WTC11 (cell line): ENCODE data around the gene SLC9A3. TPM values are rescaled to one million over a fixed set of nuclear protein-coding genes. Genes with fewer than 3 reads are reported as not detected.

Experiments
- ATAC-seq: fragments of 200-7000 bp; cut with Tn5 transposase; 2 replicates; pipeline ENCODE4 v1.10.0; 2021; ENCODE audit warnings: mild to moderate bottlenecking, moderate library complexity
- CTCF ChIA-PET: fragments of 300-600 bp; sonication (Branson Sonifier 250); formaldehyde crosslinking; loops from one replicate; lab custom pipeline; 2021; ENCODE audit warnings: antibody characterized with exemption; lab: Charles Lee
- POLR2A ChIA-PET: fragments of 350-600 bp; sonication (Branson Sonifier 250); formaldehyde crosslinking; loops from one replicate; lab custom pipeline; 2021; ENCODE audit warnings: antibody characterized with exemption; lab: Charles Lee
- DNase-seq: peaks from one replicate; pipeline ENCODE4 v3.0.0; 2021; ENCODE audit warnings: low spot score
- H3K27ac Mint-ChIP-seq: 2 replicates; pipeline ENCODE4 v1.8.0; 2021; ENCODE audit warnings: mixed read lengths
- H3K27me3 Mint-ChIP-seq: 2 replicates; pipeline ENCODE4 v1.8.0; 2021; ENCODE audit warnings: low read depth, mild to moderate bottlenecking, moderate library complexity, mixed read lengths
- H3K36me3 Mint-ChIP-seq: 2 replicates; pipeline ENCODE4 v1.8.0; 2021; ENCODE audit warnings: mixed read lengths
- H3K4me1 Mint-ChIP-seq: 2 replicates; pipeline ENCODE4 v1.8.0; 2022; ENCODE audit warnings: mixed read lengths
- H3K4me3 Mint-ChIP-seq: 2 replicates; pipeline ENCODE4 v1.8.0; 2021; ENCODE audit warnings: mild to moderate bottlenecking, moderate library complexity, mixed read lengths
- H3K9me3 Mint-ChIP-seq: 2 replicates; pipeline ENCODE4 v1.8.0; 2021; ENCODE audit warnings: mixed read lengths
- AFF4 ChIP-seq: sonication (generic); formaldehyde crosslinking; IDR thresholded peaks from 2 replicates; pipeline ENCODE4 v1.8.1; 2023; ENCODE audit warnings: mild to moderate bottlenecking, missing genetic modification reagents, borderline replicate concordance
- ARID4B ChIP-seq: sonication (generic); formaldehyde crosslinking; IDR thresholded peaks from 2 replicates; pipeline ENCODE4 v1.8.0; 2023; ENCODE audit warnings: missing genetic modification reagents, mild to moderate bottlenecking, borderline replicate concordance
- CBFB ChIP-seq: sonication (generic); formaldehyde crosslinking; IDR thresholded peaks from 2 replicates; pipeline ENCODE4 v1.8.1; 2022; ENCODE audit warnings: mild to moderate bottlenecking, low read depth, missing genetic modification reagents
- FOXP1 ChIP-seq: sonication (generic); formaldehyde crosslinking; IDR thresholded peaks from 2 replicates; pipeline ENCODE4 v1.8.0; 2022; ENCODE audit warnings: missing genetic modification reagents, mild to moderate bottlenecking, moderate library complexity, borderline replicate concordance
- JAZF1 ChIP-seq: fragments of 250-450 bp; sonication (Bioruptor Pico); IDR thresholded peaks from 2 replicates; pipeline ENCODE4 v1.9.0; 2021; ENCODE audit warnings: moderate library complexity, mild to moderate bottlenecking, inconsistent platforms
- NFE2L1 ChIP-seq: sonication (generic); formaldehyde crosslinking; IDR thresholded peaks from 2 replicates; pipeline ENCODE4 v1.8.1; 2023; ENCODE audit warnings: missing genetic modification reagents
- NR1H2 ChIP-seq: sonication (generic); formaldehyde crosslinking; IDR thresholded peaks from 2 replicates; pipeline ENCODE4 v1.9.0; 2021; ENCODE audit warnings: mild to moderate bottlenecking, moderate library complexity, missing genetic modification reagents
- SMAD4 ChIP-seq: sonication (generic); formaldehyde crosslinking; IDR thresholded peaks from 2 replicates; pipeline ENCODE4 v1.8.0; 2022; ENCODE audit warnings: mild to moderate bottlenecking, missing genetic modification reagents
- TCF7 ChIP-seq: sonication (generic); formaldehyde crosslinking; IDR thresholded peaks from 2 replicates; pipeline ENCODE4 v1.8.0; 2022; ENCODE audit warnings: mild to moderate bottlenecking, low read depth, missing genetic modification reagents, moderate library complexity
- TEAD1 ChIP-seq: sonication (generic); formaldehyde crosslinking; IDR thresholded peaks from 2 replicates; pipeline ENCODE4 v1.8.0; 2022; ENCODE audit warnings: mild to moderate bottlenecking, missing genetic modification reagents
- ZNF317 ChIP-seq: sonication (generic); formaldehyde crosslinking; IDR thresholded peaks from 2 replicates; pipeline ENCODE4 v1.8.1; 2023; ENCODE audit warnings: low read depth, mild to moderate bottlenecking, moderate library complexity, missing genetic modification reagents, borderline replicate concordance
- ZNF396 ChIP-seq: fragments of 250-450 bp; sonication (Bioruptor Pico); IDR thresholded peaks from 2 replicates; pipeline ENCODE4 v1.8.0; 2021; ENCODE audit warnings: mild to moderate bottlenecking, moderate library complexity, borderline replicate concordance
- total RNA-seq: library from RNA; stranded (reverse); gene quantifications from 3 replicates; pipeline ENCODE4 v1.2.3, GENCODE V29; 2021
- TF ChIP-seq, protein P1 (sequence below): sonication (generic); formaldehyde crosslinking; IDR thresholded peaks from 2 replicates; pipeline ENCODE4 v1.8.1; 2022; ENCODE audit warnings: missing genetic modification reagents, borderline replicate concordance

Gene SLC9A3
- total RNA-seq, 1 experiment from 2014 or later: 1.6 TPM

- no peak for TF ChIP-seq ARID4B (CRISPR knock-in tag)
- TF ChIP-seq, all 79 proteins: peak for 0
These were observed 22.4 kb downstream of the SLC9A3 start (continued) for GRCh38 chr5:501831-502184.

DNA sequence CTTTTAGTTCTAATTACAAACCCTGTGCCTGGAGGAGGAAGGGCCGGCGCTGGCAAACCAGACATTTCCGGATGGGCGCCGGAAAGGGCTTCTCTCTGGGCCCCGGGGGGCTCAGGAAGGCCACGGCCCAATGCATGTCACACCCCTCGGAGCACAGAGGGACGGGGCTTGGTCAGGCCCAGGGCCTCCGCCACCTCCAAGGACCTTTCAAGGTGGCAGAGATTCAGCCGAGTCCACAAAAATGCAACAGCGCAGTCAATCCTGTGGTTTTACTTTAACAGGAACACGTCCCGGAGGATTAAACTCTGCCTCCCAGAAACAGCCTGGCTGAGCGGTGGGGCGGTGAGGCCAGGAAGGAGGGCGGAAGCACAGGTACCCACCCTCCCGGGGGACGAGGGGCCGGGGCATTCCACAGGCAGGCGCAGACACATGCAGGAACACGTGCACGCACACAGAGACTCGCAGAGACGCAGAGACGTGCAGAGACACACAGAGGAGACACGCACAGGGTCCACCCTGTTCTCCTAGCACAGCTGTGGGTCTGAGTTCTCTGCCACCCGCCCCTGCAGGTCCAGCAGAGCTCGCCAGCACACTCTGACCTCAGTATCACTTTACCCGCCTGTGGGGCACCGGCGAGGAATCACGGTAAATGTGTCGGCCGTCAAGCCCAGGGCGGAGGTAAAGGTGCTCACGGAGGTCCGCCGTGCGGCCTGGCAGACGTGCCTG is 23.0 kb downstream of the SLC9A3 start:
- no peak for DNase-seq
- TF ChIP-seq NR1H2 (CRISPR knock-in tag) (no peak), NFE2L1 (no peak), ZNF396 (CRISPR knock-in tag) (no peak), CBFB (no peak), FOXP1 (CRISPR knock-in tag) (no peak)
- TF ChIP-seq, protein P1, sequence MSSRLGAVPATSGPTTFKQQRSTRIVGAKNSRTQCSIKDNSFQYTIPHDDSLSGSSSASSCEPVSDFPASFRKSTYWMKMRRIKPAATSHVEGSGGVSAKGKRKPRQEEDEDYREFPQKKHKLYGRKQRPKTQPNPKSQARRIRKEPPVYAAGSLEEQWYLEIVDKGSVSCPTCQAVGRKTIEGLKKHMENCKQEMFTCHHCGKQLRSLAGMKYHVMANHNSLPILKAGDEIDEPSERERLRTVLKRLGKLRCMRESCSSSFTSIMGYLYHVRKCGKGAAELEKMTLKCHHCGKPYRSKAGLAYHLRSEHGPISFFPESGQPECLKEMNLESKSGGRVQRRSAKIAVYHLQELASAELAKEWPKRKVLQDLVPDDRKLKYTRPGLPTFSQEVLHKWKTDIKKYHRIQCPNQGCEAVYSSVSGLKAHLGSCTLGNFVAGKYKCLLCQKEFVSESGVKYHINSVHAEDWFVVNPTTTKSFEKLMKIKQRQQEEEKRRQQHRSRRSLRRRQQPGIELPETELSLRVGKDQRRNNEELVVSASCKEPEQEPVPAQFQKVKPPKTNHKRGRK: no peak
- TF ChIP-seq, all 79 proteins: peak for 0
- CTCF ChIA-PET: interaction anchor here (1.4 kb wide), 2 partner anchors 28 to 184 kb away, joined by 3 to 4 read pairs; no protein-coding TSS in a partner anchor
- no peak overlapping the region for H3K27ac Mint-ChIP-seq
- H3K27me3 Mint-ChIP-seq: peaks cover 93% of the 10 kb centered on the region
- no peak for ATAC-seq
- POLR2A ChIA-PET: no interaction called here
- H3K36me3 Mint-ChIP-seq: no peaks in the 10 kb centered on the region
- H3K9me3 Mint-ChIP-seq: no peaks in the 10 kb centered on the region
- peaks cover 4% of the 10 kb centered on the region for H3K4me1 Mint-ChIP-seq
- no peak overlapping the region for H3K4me3 Mint-ChIP-seq

GRCh38 chr5:500491-500890 is 23.8 kb downstream of the SLC9A3 start:
- DNase-seq: no peak
- Mint-ChIP-seq H3K27ac (no peak overlapping the region), H3K4me3 (no peak overlapping the region), H3K4me1 (peaks cover 6% of the 10 kb centered on the region), H3K9me3 (no peaks in the 10 kb centered on the region), H3K27me3 (peaks cover 93% of the 10 kb centered on the region), H3K36me3 (no peaks in the 10 kb centered on the region)
- POLR2A ChIA-PET: no interaction called here
- no peak for ATAC-seq
- TF ChIP-seq SMAD4 (CRISPR knock-in tag) (no peak), ZNF317 (CRISPR knock-in tag) (no peak)
- CTCF ChIA-PET: interaction anchor here (1.4 kb wide), 1 partner anchor 184 kb away, joined by 3 read pairs; no protein-coding TSS in a partner anchor

GRCh38 chr5:499233-500209 is 24.7 kb downstream of the SLC9A3 start:
- ChIA-PET POLR2A (no interaction called here), CTCF (interaction anchor here (1.4 kb wide), 1 partner anchor 183 kb away, joined by 3 read pairs; no protein-coding TSS in a partner anchor)
- no peak overlapping the region for H3K4me3 Mint-ChIP-seq
- ATAC-seq (no peak), DNase-seq (no peak)
- no peaks in the 10 kb centered on the region for H3K9me3 Mint-ChIP-seq
- H3K36me3 Mint-ChIP-seq: no peaks in the 10 kb centered on the region
- H3K27ac Mint-ChIP-seq: no peak overlapping the region
- H3K4me1 Mint-ChIP-seq: peaks cover 6% of the 10 kb centered on the region
- H3K27me3 Mint-ChIP-seq: peaks cover 94% of the 10 kb centered on the region
- TF ChIP-seq AFF4 (CRISPR knock-in tag) (no peak), JAZF1 (CRISPR knock-in tag) (no peak), TCF7 (CRISPR knock-in tag) (no peak), TEAD1 (no peak)
